ENCODE results near the gene TGFBR3L. TPM values are rescaled to one million over a fixed set of nuclear protein-coding genes. Genes with fewer than 3 reads are reported as not detected.

Gene TGFBR3L
- total and polyA plus RNA-seq, 2 of the 13 experiments (the other 11 are each of a cell fraction or from before 2014, with no cell fraction given), result 0.20 to 1.0 TPM

GRCh38 chr19:7919610-7920518 is 5.2 kb downstream of the TGFBR3L start, which contains the start of gene SNAPC2 (continued):
- TF ChIP-seq TFDP2 (CRISPR knock-in tag; IDR thresholded peaks at IDR 0.05), result peak; percentile 67
- TF ChIP-seq ETV5 (CRISPR knock-in tag; IDR thresholded peaks at IDR 0.05; ENCODE audit: borderline replicate concordance), result peak; percentile 80; the same call in 1 of the 2 replicates
- TF ChIP-seq SNAPC4 (CRISPR knock-in tag; IDR thresholded peaks at IDR 0.05), result no peak
- peak; percentile 83 for TF ChIP-seq ZNF629 (CRISPR knock-in tag; conservative IDR thresholded peaks at IDR 0.05)
- TF ChIP-seq SIX4 (CRISPR knock-in tag; IDR thresholded peaks at IDR 0.05), result 0 out of 2 replicates have a peak, but pooled peaks have one; percentile 33
- peak; percentile 19; the same call in 1 of the 2 replicates for TF ChIP-seq MAZ (IDR thresholded peaks at IDR 0.05; ENCODE audit: borderline replicate concordance, low read depth, low read length)
- TF ChIP-seq MAZ (CRISPR knock-in tag; IDR thresholded peaks at IDR 0.05; ENCODE audit: low read depth), result peak; percentile 66; the same call in 1 of the 2 replicates
- peak; percentile 60; the same call in 1 of the 2 replicates for TF ChIP-seq ZNF160 (CRISPR knock-in tag; IDR thresholded peaks at IDR 0.05)
- TF ChIP-seq ZNF616 (CRISPR knock-in tag; IDR thresholded peaks at IDR 0.05; ENCODE audit: low read depth), result no peak
- peak; percentile 77; the same call in 1 of the 2 replicates for TF ChIP-seq ZNF124 (CRISPR knock-in tag; IDR thresholded peaks at IDR 0.05)
- peak; percentile 62 for TF ChIP-seq ZMYM4 (CRISPR knock-in tag; IDR thresholded peaks at IDR 0.05)
- peak; percentile 40 for TF ChIP-seq HNF4A (CRISPR knock-in tag; IDR thresholded peaks at IDR 0.05)
- no peak for TF ChIP-seq ZNF329 (CRISPR knock-in tag; IDR thresholded peaks at IDR 0.05; ENCODE audit: low read depth)
- peak; percentile 67; the same call in 1 of the 2 replicates for TF ChIP-seq MEF2D (CRISPR knock-in tag; IDR thresholded peaks at IDR 0.05)
- no peak for TF ChIP-seq FOXM1 (CRISPR knock-in tag; IDR thresholded peaks at IDR 0.05)
- no peak for TF ChIP-seq RFX5 (IDR thresholded peaks at IDR 0.05; ENCODE audit: low read depth, low read length)
- 0 out of 2 replicates have a peak, but pooled peaks have one; percentile 30 for TF ChIP-seq MTA1 (CRISPR knock-in tag; IDR thresholded peaks at IDR 0.05; ENCODE audit: borderline replicate concordance)
- 0 out of 2 replicates have a peak, but pooled peaks have one; percentile 53 for TF ChIP-seq TEF (CRISPR knock-in tag; IDR thresholded peaks at IDR 0.05)
- TF ChIP-seq USF2 (IDR thresholded peaks at IDR 0.05; ENCODE audit: low read depth, low read length), result no peak
- TF ChIP-seq USF2 (CRISPR knock-in tag; IDR thresholded peaks at IDR 0.05; ENCODE audit: borderline replicate concordance), result no peak

Data from HepG2 (cell line).